ENCODE results near the gene BMERB1.

BMERB1 gene

DNA sequence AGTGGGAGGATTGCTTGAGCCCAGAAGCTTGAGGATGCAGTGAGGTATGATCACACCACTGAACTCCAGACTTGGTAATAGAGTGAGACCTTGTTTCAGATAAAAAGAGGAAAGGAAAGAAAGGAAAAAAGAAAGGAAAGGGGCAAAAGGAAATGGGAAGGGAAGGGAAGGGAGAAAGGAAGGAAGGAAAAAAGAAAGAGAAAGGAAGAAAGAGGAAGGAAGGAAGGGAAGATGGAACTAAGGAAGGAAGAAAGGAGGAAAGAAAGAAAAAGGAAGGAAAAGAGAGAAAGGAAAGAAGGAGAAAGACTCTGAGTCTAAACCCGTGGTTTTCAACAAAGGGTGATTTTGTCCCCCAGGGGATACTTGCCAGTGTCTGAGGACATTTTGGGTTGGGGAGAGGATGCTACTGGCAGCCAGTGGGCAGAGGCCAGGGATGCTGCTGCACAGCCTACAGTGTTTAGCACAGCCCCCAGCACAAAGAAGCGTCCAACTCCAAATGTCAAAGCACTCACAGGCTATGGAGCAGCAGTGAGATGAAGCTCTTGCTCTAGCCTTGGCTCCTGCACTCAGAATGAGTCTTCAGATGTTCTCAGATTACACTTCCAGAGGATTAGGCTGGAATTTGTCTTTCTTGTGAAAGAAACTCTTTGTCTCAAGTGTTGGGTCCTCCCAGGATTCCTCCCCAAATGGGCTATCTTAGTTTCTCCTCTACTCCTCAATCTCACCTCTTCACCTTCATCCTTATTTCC lies 64.2 kb downstream of the BMERB1 start:
- DNase-seq: no peak

GRCh38 chr16:15502041-15502725 lies 67.8 kb downstream of the BMERB1 start:
- DNase-seq: no peak

- no peak for DNase-seq
These were observed 72.1 kb downstream of the BMERB1 start for GRCh38 chr16:15506441-15506840.

DNA sequence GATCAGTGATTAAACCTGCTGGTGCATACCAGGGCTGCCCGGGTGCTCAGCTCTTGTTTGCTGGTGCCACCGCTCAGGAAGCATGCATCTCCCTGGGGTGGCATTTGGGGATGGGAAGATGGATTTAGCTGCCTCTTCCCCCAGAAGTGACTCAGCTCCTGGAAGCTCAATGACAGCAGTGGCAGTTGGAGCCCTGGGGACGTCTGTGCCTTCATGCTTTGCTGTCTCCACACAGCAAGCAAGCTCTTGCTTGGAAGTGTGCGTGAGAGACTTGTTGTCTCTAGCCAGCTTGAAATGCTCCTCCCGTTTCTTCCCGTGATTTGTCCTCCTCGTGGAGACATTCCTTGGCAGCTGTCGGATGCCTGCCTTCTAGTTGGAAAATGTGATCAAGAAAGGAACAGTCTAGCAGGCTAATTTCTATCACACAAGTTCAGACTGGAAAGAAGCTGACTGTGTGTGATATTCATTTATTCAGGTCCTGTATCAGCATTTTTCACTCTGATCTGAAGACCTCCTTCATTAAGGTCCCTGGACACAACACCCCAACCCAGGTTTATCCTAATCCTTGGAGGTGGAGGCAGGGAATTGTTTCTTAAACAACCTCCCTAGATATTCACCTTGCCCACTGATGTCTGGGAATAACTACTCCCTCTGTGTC lies 73.0 kb downstream of the BMERB1 start:
- DNase-seq: no peak

GRCh38 chr16:15507959-15508627 lies 73.7 kb downstream of the BMERB1 start:
- DNase-seq: no peak

- peak; percentile 57 for DNase-seq
These were observed 74.7 kb downstream of the BMERB1 start for GRCh38 chr16:15509051-15509592.

- peak; percentile 13 for DNase-seq
These were observed 75.5 kb downstream of the BMERB1 start for GRCh38 chr16:15509593-15510535.

DNA sequence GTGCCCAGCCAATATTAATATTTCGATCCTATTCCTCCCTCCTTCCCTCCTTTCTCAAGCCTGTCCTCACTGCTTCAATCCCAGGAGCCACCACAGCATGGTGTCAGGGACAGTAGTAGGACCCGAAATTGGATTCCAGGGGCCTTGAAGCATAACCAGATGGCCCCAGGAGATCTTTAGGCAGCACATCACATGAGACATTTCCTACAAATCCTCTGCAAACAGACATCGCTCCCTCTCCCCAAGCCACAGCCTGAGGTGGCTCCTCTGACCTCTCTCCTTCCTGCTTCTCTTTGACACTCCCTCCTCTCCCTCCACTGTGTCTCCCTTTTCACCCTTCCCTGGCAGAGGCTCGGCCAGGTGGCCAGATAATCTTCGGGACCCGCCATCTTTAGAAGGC lies 76.6 kb downstream of the BMERB1 start:
- DNase-seq: no peak

DNA sequence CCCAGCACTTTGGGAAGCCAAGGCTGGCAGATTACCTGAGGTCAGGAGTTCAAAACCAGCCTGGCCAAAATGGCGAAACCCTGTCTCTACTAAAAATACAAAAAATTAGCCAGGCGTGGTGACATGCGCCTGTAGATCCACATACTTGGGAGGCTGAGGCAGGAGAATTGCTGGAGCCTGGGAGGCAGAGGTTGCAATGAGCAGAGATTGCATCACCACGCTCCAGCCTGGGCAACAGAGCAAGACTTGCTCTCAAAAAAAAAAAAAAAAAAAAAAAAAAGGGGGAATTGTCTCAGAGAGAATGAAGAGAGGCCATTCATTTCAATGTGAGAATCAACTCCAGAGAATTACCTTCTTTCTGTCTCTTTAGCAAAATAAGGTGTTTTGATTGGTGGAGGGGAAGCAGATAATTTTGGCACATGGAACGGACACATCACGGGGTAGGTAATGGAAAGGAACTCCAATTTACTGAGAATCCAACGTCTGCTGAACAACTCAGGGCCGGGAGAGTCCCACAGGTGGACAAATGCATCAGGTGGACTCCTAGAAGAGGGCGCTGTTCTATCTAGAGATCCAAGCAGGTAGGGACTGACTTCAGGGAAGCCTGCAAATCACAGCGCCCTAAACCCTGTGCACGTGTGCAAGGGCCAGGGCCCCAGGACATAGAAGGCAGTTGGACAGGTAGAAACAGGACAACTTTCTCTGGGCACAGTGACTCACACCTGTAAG lies 77.5 kb downstream of the BMERB1 start:
- DNase-seq: no peak

DNA sequence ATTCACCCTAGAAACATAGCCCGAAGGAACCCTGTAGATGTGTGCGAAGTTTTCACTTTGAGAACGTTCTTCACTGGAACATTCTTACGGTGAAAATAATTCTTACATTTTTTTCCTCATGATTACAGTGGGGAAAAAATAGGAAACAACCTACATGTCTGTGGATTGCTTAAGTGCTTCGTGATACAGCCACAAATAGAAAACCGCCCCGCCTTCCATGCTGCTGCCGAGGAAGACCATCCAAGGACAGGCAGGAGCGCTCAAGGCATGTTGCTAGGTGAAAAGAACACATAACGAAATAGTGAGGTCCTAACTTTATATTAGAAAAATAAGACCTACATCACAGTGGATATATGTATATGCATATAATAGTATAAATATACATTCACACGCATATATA lies 78.8 kb downstream of the BMERB1 start:
- no peak for DNase-seq

DNA sequence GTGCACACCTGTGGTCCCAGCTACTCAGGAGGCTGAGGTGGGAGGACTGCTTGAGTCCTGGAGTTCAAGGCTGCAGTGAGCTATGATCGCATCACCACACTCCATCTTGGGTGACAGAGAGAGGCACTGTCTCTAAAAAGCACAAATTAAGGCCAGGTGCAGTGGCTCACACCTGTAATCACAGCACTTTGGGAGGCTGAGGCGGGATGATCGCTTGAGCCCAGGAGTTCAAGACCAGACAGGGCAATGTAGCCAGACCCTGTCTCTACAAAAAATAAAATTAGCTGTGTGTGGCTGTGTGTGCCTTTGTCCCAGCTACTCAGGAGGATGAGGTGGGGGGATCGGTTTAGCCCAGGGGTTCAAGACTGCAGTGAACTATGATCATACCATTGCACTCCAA lies 81.6 kb downstream of the BMERB1 start:
- no peak for DNase-seq

DNA sequence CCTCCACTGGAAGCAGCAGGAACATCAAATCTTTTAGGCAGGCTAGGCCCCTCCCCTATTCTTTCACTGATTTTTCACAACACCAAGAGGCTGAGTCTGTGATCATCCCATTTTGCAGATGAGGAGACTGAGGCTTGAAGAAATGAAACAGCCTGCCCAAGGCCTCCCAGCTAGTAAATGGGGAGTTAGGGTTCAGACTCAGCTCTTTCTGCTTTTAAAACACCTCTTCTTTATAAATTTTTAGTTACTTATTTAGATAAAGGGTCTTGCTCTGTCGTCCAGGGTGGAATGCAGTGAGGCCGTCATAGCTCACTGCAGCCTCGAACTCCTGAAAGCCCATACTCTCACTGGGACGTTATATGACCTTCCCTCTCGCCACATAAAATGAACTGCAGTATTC lies 82.2 kb downstream of the BMERB1 start:
- DNase-seq: no peak

GRCh38 chr16:15517743-15518377 lies 83.5 kb downstream of the BMERB1 start:
- no peak for DNase-seq

- no peak for DNase-seq
These were observed 84.3 kb downstream of the BMERB1 start for GRCh38 chr16:15518381-15519351.

GRCh38 chr16:15519790-15520189 lies 85.4 kb downstream of the BMERB1 start:
- DNase-seq: no peak

GRCh38 chr16:15521390-15521757 lies 87.0 kb downstream of the BMERB1 start:
- no peak for DNase-seq

- DNase-seq: no peak
These were observed 87.5 kb downstream of the BMERB1 start for GRCh38 chr16:15521758-15522509.

GRCh38 chr16:15523092-15523541 lies 88.7 kb downstream of the BMERB1 start:
- no peak for DNase-seq

DNA sequence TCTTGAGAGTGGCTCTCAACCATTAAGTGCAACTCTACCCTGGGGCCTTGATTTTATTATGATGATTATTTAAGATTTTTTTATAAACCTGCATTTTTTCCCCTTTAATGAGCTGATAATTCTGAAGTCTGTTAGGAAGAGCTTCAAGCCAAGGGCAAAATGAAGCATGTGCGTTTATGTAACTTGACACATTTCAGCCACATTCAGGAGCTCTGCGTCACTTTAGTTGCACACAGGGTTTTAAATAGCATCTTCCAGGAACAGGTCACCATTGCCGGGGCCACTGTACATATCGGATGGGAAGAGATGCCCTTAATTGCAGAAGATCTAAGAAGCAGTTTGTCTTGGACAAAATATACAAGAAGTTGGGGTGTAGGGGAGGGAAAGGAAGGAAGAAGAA lies 89.6 kb downstream of the BMERB1 start:
- no peak for DNase-seq

Data from activated CD4-positive, alpha-beta T cell treated with anti-CD3 and anti-CD28 coated beads, Interleukin-10, Interleukin-2, amounts not matched to agents 100 ng/mL and 50 ng/mL, durations not matched to agents 16 hours and 8 hours (primary cell).